Measurements from ENCODE around the gene ZNF287.
A peak's percentile ranks its signal among the peaks of the same experiment; 100 is the strongest.

DNA sequence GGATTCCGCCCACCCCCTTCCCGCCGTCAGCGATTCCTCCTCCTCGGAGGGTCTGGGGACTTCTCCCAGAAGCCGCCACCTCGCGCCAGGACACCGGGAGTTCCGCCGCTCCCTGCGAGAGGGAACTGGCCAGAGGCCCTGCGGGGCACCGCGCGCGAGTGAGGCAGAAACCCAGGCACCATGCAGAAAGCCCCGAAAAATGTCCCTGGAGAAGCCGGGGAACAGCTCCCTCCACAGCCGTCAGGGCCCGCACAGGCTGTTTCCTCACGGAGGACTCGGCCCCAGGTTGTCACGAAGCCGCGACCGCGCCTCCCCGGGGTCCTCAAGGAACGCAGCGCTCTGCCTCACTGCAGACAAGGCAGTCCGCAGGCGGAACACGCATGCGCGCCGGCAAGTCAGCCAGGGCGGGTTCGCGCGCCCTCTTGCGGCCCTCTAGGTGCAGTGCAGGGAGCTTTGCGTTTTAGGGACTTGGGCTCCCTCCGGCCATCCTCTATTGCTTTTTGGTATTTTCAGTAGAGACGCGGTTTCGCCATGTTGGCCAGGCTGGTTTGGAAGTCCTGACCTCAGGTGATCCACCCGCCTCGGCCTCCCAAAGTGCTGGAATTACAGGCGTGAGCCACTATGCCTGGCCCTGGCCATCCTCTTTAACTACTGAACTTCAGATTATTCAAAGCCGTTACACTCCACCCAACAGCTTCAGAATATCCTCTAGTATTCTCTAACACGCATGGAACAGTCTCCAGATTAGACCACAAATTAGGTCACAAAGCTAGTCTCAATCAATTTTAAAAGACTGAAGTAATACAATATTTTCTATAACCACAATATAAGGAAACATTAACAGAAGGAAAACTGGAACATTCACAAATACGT lies 20.3 kb upstream of the ZNF287 start:
- TF ChIP-seq, protein P1, sequence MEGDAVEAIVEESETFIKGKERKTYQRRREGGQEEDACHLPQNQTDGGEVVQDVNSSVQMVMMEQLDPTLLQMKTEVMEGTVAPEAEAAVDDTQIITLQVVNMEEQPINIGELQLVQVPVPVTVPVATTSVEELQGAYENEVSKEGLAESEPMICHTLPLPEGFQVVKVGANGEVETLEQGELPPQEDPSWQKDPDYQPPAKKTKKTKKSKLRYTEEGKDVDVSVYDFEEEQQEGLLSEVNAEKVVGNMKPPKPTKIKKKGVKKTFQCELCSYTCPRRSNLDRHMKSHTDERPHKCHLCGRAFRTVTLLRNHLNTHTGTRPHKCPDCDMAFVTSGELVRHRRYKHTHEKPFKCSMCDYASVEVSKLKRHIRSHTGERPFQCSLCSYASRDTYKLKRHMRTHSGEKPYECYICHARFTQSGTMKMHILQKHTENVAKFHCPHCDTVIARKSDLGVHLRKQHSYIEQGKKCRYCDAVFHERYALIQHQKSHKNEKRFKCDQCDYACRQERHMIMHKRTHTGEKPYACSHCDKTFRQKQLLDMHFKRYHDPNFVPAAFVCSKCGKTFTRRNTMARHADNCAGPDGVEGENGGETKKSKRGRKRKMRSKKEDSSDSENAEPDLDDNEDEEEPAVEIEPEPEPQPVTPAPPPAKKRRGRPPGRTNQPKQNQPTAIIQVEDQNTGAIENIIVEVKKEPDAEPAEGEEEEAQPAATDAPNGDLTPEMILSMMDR (IDR thresholded peaks at IDR 0.05): peak; percentile 92 to 100
- TF ChIP-seq POLR2A (IDR thresholded peaks at IDR 0.05) (no peak), EP300 (IDR thresholded peaks at IDR 0.05) (no peak), POLR2AphosphoS5 (IDR thresholded peaks at IDR 0.05) (no peak)
